ENCODE data around the gene TASOR2.

- TF ChIP-seq U2AF2 (optimal IDR thresholded peaks at IDR 0.05; ENCODE audit: low read depth, low read length) = no peak
- no peak for TF ChIP-seq ZNF77 (CRISPR knock-in tag; IDR thresholded peaks at IDR 0.05)
- TF ChIP-seq TBL1XR1 (IDR thresholded peaks at IDR 0.05; ENCODE audit: low read length in 2 of 2) = no peak
- no peak for TF ChIP-seq CTCF (IDR thresholded peaks at IDR 0.05 in 2 of 3, conservative IDR thresholded peaks at IDR 0.05 in 1 of 3; ENCODE audit: insufficient read depth in 2 of 3, low read depth in 1 of 3, low read length in 3 of 3)
- TF ChIP-seq ZMIZ1 (IDR thresholded peaks at IDR 0.05; ENCODE audit: low read depth in 2 of 2, low read length in 2 of 2) = no peak
- no peak for TF ChIP-seq ZNF311 (CRISPR knock-in tag; IDR thresholded peaks at IDR 0.05)
- TF ChIP-seq ZNF592 (IDR thresholded peaks at IDR 0.05) = no peak
- TF ChIP-seq ZFP1 (CRISPR knock-in tag; IDR thresholded peaks at IDR 0.05) = no peak
- no peak for TF ChIP-seq ZZZ3 (IDR thresholded peaks at IDR 0.05)
- TF ChIP-seq MLLT1 (IDR thresholded peaks at IDR 0.05) = no peak
- TF ChIP-seq E4F1 (CRISPR knock-in tag; IDR thresholded peaks at IDR 0.05; ENCODE audit: borderline replicate concordance) = no peak
These were observed 43.1 kb upstream of the TASOR2 start for GRCh38 chr10:5641501-5641900.

Data from K562 (cell line).